ENCODE measurements around the gene NEBL. TPM values are rescaled to one million over a fixed set of nuclear protein-coding genes. Genes with fewer than 3 reads are reported as not detected.

Gene NEBL
- total RNA-seq, 1 donor from 2014 or later = 4.6 TPM

- TF ChIP-seq CTCF (conservative IDR thresholded peaks at IDR 0.05; ENCODE audit: low read depth, low read length) = no peak
- H3K4me3 ChIP-seq (ENCODE audit: low read depth, low read length) = no peak overlapping the region
- DNase-seq (ENCODE audit: low read depth) = no peak
Observed at GRCh38 chr10:20903635-20904390, 6.7 kb upstream of the NEBL start.

- H3K4me3 ChIP-seq (ENCODE audit: low read depth, low read length) = no peak overlapping the region
- TF ChIP-seq CTCF (conservative IDR thresholded peaks at IDR 0.05; ENCODE audit: low read depth, low read length) = no peak
- DNase-seq (ENCODE audit: low read depth) = no peak
Observed at GRCh38 chr10:20901110-20901509, 4.0 kb upstream of the NEBL start.

- H3K4me3 ChIP-seq (ENCODE audit: low read depth, low read length) = no peak overlapping the region
- DNase-seq (ENCODE audit: low read depth) = no peak
- no peak for TF ChIP-seq CTCF (conservative IDR thresholded peaks at IDR 0.05; ENCODE audit: low read depth, low read length)
Observed at GRCh38 chr10:20898866-20899535, 1.9 kb upstream of the NEBL start.

GRCh38 chr10:20893297-20893696 lies 3.8 kb downstream of the NEBL start:
- no peak for DNase-seq (ENCODE audit: low read depth)
- H3K4me3 ChIP-seq (ENCODE audit: low read depth, low read length) = no peak overlapping the region
- no peak for TF ChIP-seq CTCF (conservative IDR thresholded peaks at IDR 0.05; ENCODE audit: low read depth, low read length)

GRCh38 chr10:20892796-20893195 lies 4.3 kb downstream of the NEBL start:
- DNase-seq (ENCODE audit: low read depth) = no peak
- TF ChIP-seq CTCF (conservative IDR thresholded peaks at IDR 0.05; ENCODE audit: low read depth, low read length) = no peak
- H3K4me3 ChIP-seq (ENCODE audit: low read depth, low read length) = no peak overlapping the region

GRCh38 chr10:20892011-20892585 lies 5.0 kb downstream of the NEBL start:
- DNase-seq (ENCODE audit: low read depth) = no peak
- H3K4me3 ChIP-seq (ENCODE audit: low read depth, low read length) = no peak overlapping the region
- TF ChIP-seq CTCF (conservative IDR thresholded peaks at IDR 0.05; ENCODE audit: low read depth, low read length) = no peak
